PC-3 (cell line): Measurements from ENCODE around the gene SERPINB12. TPM values are rescaled to one million over a fixed set of nuclear protein-coding genes. Genes with fewer than 3 reads are reported as not detected.

Source experiments
- ATAC-seq: fragments of 200-7000 bp; cut with Tn5 transposase; 2 replicates; pipeline ENCODE4 v1.9.1; 2020; ENCODE audit warnings: mild to moderate bottlenecking, moderate library complexity
- BruUV-seq: library from RNA; stranded (reverse); fragments of 400-500 nt; replicated peaks from 2 replicates; lab custom pipeline; 2021; lab: Mats Ljungman, UMichigan
- CTCF ChIA-PET: fragments of 300-600 bp; sonication (Branson Sonifier 250); formaldehyde crosslinking; loops from one replicate; lab custom pipeline; 2022; ENCODE audit warnings: antibody characterized with exemption; lab: Charles Lee
- POLR2A ChIA-PET: fragments of 300-600 bp; sonication (Branson Sonifier 250); formaldehyde crosslinking; loops from one replicate; lab custom pipeline; 2022; ENCODE audit warnings: antibody characterized with exemption; ENCODE audit not compliant: unreplicated experiment; lab: Charles Lee
- DNase-seq: peaks from one replicate; pipeline ENCODE4 v3.0.0-alpha.2; 2015
- H2AFZ ChIP-seq: fragments of 300-600 bp; sonication (generic); 2 replicates; pipeline ENCODE4 v1.6.0; 2016; ENCODE audit warnings: antibody characterized with exemption, low read length
- H3F3A ChIP-seq: fragments of 300-600 bp; sonication (generic); one replicate; pipeline ENCODE4 v1.6.0; 2017; ENCODE audit warnings: antibody characterized with exemption, low read length, control low read depth, mild to moderate bottlenecking; ENCODE audit not compliant: unreplicated experiment
- H3K27ac ChIP-seq: fragments of 300-600 bp; sonication (generic); 2 replicates; pipeline ENCODE4 v1.5.1; 2016; ENCODE audit warnings: mild to moderate bottlenecking, low read length
- H3K27me3 ChIP-seq: fragments of 300-600 bp; sonication (generic); 2 replicates; pipeline ENCODE4 v1.6.1; 2016; ENCODE audit warnings: low read length, mixed read lengths
- H3K36me3 ChIP-seq: fragments of 300-600 bp; sonication (generic); 2 replicates; pipeline ENCODE4 v1.6.1; 2016; ENCODE audit warnings: low read depth, mixed run types, low read length, mixed read lengths
- H3K4me1 ChIP-seq: fragments of 300-600 bp; sonication (generic); 2 replicates; pipeline ENCODE4 v1.5.1; 2016; ENCODE audit warnings: low read length; ENCODE audit not compliant: insufficient read depth
- H3K4me2 ChIP-seq: fragments of 300-600 bp; sonication (generic); 2 replicates; pipeline ENCODE4 v1.6.0; 2016; ENCODE audit warnings: low read length
- H3K4me3 ChIP-seq: fragments of 300-600 bp; sonication (generic); 2 replicates; pipeline ENCODE4 v1.5.1; 2016; ENCODE audit warnings: mild to moderate bottlenecking, low read length, mixed read lengths
- H3K79me2 ChIP-seq: fragments of 300-600 bp; sonication (generic); 2 replicates; pipeline ENCODE4 v1.6.1; 2017; ENCODE audit warnings: low read length, mixed read lengths
- H3K9ac ChIP-seq: fragments of 300-600 bp; sonication (generic); 2 replicates; pipeline ENCODE4 v1.6.0; 2016; ENCODE audit warnings: mild to moderate bottlenecking, low read length
- H3K9me2 ChIP-seq: fragments of 300-600 bp; sonication (generic); replicated peaks from 2 replicates; pipeline ENCODE4 v1.6.1; 2016; ENCODE audit warnings: mixed run types, low read length, mixed read lengths
- H3K9me3 ChIP-seq: fragments of 300-600 bp; sonication (generic); 2 replicates; pipeline ENCODE4 v1.6.1; 2016; ENCODE audit warnings: low read length, mixed read lengths
- H4K20me1 ChIP-seq: fragments of 300-600 bp; sonication (generic); 2 replicates; pipeline ENCODE4 v1.6.1; 2016; ENCODE audit warnings: low read length, mixed read lengths
- CTCF ChIP-seq: fragments of 300-600 bp; sonication (generic); conservative IDR thresholded peaks from 2 replicates; pipeline ENCODE4 v1.5.1; 2017; ENCODE audit warnings: antibody characterized with exemption, low read depth, mild to moderate bottlenecking, low read length
- EZH2 ChIP-seq: fragments of 300-600 bp; sonication (generic); IDR thresholded peaks from one replicate; pipeline ENCODE4 v1.6.1; 2017; ENCODE audit warnings: antibody characterized with exemption, mild to moderate bottlenecking, low read length; ENCODE audit not compliant: unreplicated experiment
- EZH2phosphoT487 ChIP-seq: fragments of 300-600 bp; sonication (generic); IDR thresholded peaks from 2 replicates; pipeline ENCODE4 v1.6.1; 2018; ENCODE audit warnings: mild to moderate bottlenecking, antibody characterized with exemption, low read length, borderline replicate concordance
- intact Hi-C: fragments of 100-400 bp; cut with micrococcal nuclease; formaldehyde crosslinking; loops from 2 replicates; pipeline ENCODE4 v1.9.0; 2023
- total RNA-seq: library from RNA; depleted of rRNA; stranded (reverse); fragments of >200 nt; gene quantifications from 2 replicates; pipeline ENCODE4 v1.2.3, GENCODE V29; 2014; rRNA removed

SERPINB12 gene
- total RNA-seq, 1 experiment from 2014 or later, result not detected

DNA sequence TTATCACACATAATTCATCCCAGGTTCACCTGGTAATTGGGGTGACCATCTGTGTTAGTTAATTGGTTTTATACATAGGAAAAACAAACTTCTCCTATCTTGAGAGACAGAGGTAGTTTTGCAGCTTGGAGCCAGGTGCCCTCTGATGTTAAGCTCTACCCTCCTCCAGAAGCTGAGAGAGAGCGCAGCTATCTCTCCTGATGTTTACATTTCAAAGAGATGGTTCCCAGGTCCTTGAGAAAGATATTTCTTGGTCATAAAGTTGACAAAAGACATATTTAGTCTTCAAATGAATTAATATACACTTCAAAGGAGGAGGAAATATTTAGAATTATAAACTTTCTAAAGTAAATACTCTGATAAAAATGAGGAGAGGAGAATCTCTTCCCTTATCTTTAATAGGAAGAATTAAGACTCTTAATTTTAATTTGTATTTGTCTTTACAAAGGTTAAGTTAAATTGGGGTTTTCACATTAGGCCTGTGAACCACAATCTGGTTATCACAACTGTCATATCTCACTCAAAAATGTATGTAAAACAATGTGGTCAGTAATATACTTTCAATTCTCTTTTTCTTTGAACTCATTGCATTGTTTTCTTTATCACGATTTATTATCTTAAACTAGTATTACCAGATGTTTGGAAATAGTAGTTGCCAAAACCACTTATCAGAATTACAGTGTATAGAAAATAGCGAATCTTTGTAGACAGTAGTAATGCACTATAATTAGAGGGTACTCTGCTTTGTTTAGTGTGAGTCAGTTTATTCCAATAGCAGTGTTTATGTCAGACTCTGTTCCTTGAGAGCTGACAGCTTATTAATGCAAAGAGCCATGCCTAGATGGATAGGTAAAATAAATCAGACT lies 75.1 kb downstream of the SERPINB12 start:
- Histone ChIP-seq H3F3A (no peaks in the 10 kb centered on the region), H4K20me1 (no peaks in the 10 kb centered on the region), H3K79me2 (no peaks in the 10 kb centered on the region), H3K9me2 (no peaks in the 10 kb centered on the region), H3K4me1 (no peaks in the 10 kb centered on the region), H2AFZ (no peak overlapping the region), H3K9ac (no peak overlapping the region), H3K4me3 (no peak overlapping the region), H3K4me2 (no peak overlapping the region), H3K36me3 (no peaks in the 10 kb centered on the region), H3K27ac (no peak overlapping the region), H3K27me3 (no peaks in the 10 kb centered on the region), H3K9me3 (no peaks in the 10 kb centered on the region)
- POLR2A ChIA-PET, result no interaction called here
- no TSS peak for BruUV-seq
- TF ChIP-seq EZH2 (no peak), CTCF (no peak), EZH2phosphoT487 (no peak)
- ATAC-seq (no peak), DNase-seq (no peak)
- intact Hi-C loops, result no loop called here
- CTCF ChIA-PET, result no interaction called here

DNA sequence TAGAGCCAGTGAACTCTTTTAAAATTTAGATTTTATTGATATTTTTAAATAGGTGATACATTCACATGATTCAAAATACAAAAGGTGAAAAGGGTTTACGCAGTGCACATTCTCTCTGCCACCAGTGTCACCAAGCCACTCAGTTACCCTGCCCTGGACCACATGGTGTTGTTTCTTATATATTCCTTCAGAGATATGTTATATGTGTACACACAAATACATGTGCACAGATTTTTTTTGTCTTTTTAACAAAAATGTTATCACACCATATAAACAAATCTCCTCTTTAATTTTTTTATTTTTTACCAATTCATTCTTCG lies 75.7 kb downstream of the SERPINB12 start:
- Histone ChIP-seq H4K20me1 (no peaks in the 10 kb centered on the region), H3K4me3 (no peak overlapping the region), H3K4me1 (no peaks in the 10 kb centered on the region), H3K9ac (no peak overlapping the region), H2AFZ (no peak overlapping the region), H3K9me2 (no peaks in the 10 kb centered on the region), H3K79me2 (no peaks in the 10 kb centered on the region), H3K9me3 (no peaks in the 10 kb centered on the region), H3F3A (no peaks in the 10 kb centered on the region), H3K27ac (no peak overlapping the region), H3K36me3 (no peaks in the 10 kb centered on the region), H3K27me3 (no peaks in the 10 kb centered on the region), H3K4me2 (no peak overlapping the region)
- ChIA-PET CTCF (no interaction called here), POLR2A (no interaction called here)
- no peak for TF ChIP-seq CTCF
- TF ChIP-seq EZH2phosphoT487, result no peak
- no peak for TF ChIP-seq EZH2
- intact Hi-C loops, result no loop called here
- ATAC-seq, result no peak
- no TSS peak for BruUV-seq
- no peak for DNase-seq

Other genes with a start within 250 kb of the SERPINB12 start
- 1.3 and 1.5 TPM in 2 replicates for gene BCL2, start 222.6 kb upstream of the SERPINB12 start, total RNA-seq
- gene KDSR, start 175.2 kb upstream of the SERPINB12 start, total RNA-seq, result 15.8 and 16.1 TPM in 2 replicates
- gene VPS4B, start 119.9 kb upstream of the SERPINB12 start, total RNA-seq, result 44.7 and 50.3 TPM in 2 replicates
- gene SERPINB5, start 65.4 kb upstream of the SERPINB12 start, total RNA-seq, result 96.5 and 104 TPM in 2 replicates
- not detected in 2 replicates for gene SERPINB13, start 45.0 kb downstream of the SERPINB12 start, total RNA-seq
- 0.40 TPM in 1 of 2 replicates, not detected in the other for gene SERPINB4, start 101.9 kb downstream of the SERPINB12 start, total RNA-seq
- gene SERPINB3, start 119.5 kb downstream of the SERPINB12 start, total RNA-seq, result 5.6 and 6.3 TPM in 2 replicates
- gene SERPINB11, start 160.6 kb downstream of the SERPINB12 start, total RNA-seq, result not detected in 2 replicates
- gene SERPINB7, start 233.0 kb downstream of the SERPINB12 start, total RNA-seq, result 71.9 and 74.5 TPM in 2 replicates